ENCODE measurements around the gene ZNF169. TPM values are rescaled to one million over a fixed set of nuclear protein-coding genes. Genes with fewer than 3 reads are reported as not detected.
"Not testable (repeated sequence)": the region's sequence is repeated elsewhere in the genome, so short reads cannot be mapped to it uniquely, and the experiment has no call there.

ZNF169 gene
- total RNA-seq, 1 donor from 2014 or later: 9.0 TPM

DNA sequence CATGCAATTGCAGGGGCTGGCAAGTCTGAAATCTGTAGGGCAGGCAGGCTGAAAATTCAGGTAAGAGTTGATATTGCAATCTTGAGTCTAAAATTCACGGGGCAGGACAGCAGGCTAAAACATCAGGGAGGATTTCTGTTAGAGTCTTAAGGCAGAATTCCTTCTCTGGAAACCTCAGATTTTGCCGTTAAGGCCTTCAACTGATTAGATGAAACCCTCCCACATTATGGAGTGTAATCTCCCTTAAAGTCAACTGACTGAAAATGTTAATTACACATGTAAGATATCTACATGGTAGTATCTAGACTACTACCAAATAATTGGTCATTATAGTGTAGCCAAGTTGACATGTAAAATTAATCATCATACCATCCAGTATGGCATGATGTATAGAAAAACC, 3.1 kb upstream of the ZNF169 start:
- H3K27me3 Mint-ChIP-seq (ENCODE audit: low read depth): peaks cover 17% of the 10 kb centered on the region
- H3K27ac Mint-ChIP-seq: no peak overlapping the region
- no peak for DNase-seq (ENCODE audit: low spot score)
- peaks cover 3% of the 10 kb centered on the region for H3K36me3 Mint-ChIP-seq (ENCODE audit: low read depth)
- peaks cover 8% of the 10 kb centered on the region for H3K4me1 Mint-ChIP-seq (ENCODE audit: low read depth)
- H3K4me3 Mint-ChIP-seq (ENCODE audit: low read depth): no peak overlapping the region
- intact Hi-C loops (cut with micrococcal nuclease): no loop called here
- H3K9me3 Mint-ChIP-seq: no peaks in the 10 kb centered on the region

DNA sequence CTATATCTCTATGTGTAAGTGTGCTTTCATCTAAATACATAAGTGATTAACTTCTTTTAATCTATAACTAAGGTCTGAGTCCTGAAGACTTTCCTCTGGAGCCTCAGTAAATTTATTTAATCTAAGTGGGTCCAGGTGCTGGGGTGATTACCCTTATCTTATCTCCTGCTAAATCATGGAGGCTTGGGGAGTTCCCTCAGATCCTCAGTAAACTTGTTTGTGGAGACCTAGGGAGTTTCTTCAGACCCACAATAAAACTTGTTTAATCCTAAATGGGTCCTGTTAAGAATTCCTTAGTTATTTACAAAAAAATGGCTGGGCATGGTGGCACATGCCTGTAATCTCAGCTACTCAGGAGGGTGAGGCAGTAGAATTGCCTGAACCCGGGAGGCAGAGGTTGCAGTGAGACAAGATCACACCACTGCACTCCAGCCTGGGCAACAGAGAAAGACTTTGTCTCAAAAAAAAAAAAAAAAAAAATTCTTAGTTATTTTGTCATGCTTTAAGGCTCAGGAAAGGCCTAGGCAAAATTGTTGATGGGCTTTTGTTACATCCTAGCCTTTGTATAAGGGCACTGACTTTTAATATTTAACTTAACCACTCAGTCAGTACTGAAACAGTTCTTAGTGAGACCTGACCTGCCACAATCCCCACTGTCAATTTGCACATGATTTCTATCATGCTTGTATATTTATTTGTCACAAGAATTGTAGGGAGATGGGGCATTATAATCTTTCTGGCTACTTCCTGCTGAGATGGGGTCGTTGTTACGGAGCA, 6.7 kb downstream of the ZNF169 start:
- intact Hi-C loops (cut with micrococcal nuclease); H3K27ac Mint-ChIP-seq; DNase-seq (ENCODE audit: low spot score); H3K27me3 Mint-ChIP-seq (ENCODE audit: low read depth); H3K4me3 Mint-ChIP-seq (ENCODE audit: low read depth); H3K4me1 Mint-ChIP-seq (ENCODE audit: low read depth): not testable (repeated sequence)
- peaks cover 25% of the 10 kb centered on the region for H3K9me3 Mint-ChIP-seq
- peaks cover 57% of the 10 kb centered on the region for H3K36me3 Mint-ChIP-seq (ENCODE audit: low read depth)

DNA sequence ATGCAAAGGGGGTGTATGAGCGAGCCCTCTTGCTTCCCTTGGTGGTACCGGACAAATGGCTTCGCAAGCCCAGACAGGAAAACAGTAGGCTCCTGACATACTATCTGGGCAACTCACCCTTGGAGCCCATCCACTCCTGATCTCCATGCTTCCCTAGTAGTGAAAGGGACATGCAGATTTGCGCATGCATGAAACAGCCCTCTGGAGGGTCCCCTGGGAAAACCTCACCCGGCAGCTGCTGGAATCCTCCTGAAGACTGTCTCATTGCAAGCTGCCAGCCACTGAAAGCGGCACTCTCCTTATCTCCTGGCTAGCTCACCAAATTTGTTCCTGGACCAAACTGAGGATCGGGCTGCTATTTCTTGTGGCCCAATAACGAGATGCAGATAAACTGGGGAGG, 10.2 kb downstream of the ZNF169 start:
- intact Hi-C loops (cut with micrococcal nuclease): no loop called here

DNA sequence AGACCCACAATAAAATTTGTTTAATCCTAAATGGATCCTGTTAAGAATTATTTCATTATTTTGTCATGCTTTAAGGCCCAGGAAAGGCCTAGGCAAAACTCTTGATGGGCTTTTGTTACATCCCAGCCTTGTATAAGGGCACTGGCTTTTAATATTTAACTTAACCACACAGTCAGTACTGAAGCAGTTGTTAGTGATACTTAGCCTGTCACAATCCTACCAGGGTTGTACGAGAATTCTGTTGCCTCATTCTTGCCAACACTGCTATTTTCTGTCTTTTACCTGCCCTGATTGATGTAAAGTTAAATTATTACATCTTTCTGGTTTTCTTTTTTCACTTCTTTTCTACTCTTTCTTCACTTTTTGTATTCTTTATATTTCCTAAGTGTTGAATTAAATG, 10.9 kb downstream of the ZNF169 start:
- intact Hi-C loops (cut with micrococcal nuclease): no loop called here
- peaks cover 6% of the 10 kb centered on the region for H3K4me1 Mint-ChIP-seq (ENCODE audit: low read depth)
- H3K27me3 Mint-ChIP-seq (ENCODE audit: low read depth): no peaks in the 10 kb centered on the region
- H3K4me3 Mint-ChIP-seq (ENCODE audit: low read depth): no peak overlapping the region
- H3K27ac Mint-ChIP-seq: no peak overlapping the region
- no peak for DNase-seq (ENCODE audit: low spot score)
- H3K9me3 Mint-ChIP-seq: peaks cover 25% of the 10 kb centered on the region
- H3K36me3 Mint-ChIP-seq (ENCODE audit: low read depth): peaks cover 48% of the 10 kb centered on the region

More for the DNA sequence above, 10.2 kb downstream of the ZNF169 start:
- H3K27me3 Mint-ChIP-seq (ENCODE audit: low read depth): no peaks in the 10 kb centered on the region
- no peak for DNase-seq (ENCODE audit: low spot score)
- H3K36me3 Mint-ChIP-seq (ENCODE audit: low read depth): peaks cover 49% of the 10 kb centered on the region
- peaks cover 6% of the 10 kb centered on the region for H3K4me1 Mint-ChIP-seq (ENCODE audit: low read depth)
- H3K27ac Mint-ChIP-seq: no peak overlapping the region
- H3K9me3 Mint-ChIP-seq: peaks cover 25% of the 10 kb centered on the region
- no peak overlapping the region for H3K4me3 Mint-ChIP-seq (ENCODE audit: low read depth)

DNA sequence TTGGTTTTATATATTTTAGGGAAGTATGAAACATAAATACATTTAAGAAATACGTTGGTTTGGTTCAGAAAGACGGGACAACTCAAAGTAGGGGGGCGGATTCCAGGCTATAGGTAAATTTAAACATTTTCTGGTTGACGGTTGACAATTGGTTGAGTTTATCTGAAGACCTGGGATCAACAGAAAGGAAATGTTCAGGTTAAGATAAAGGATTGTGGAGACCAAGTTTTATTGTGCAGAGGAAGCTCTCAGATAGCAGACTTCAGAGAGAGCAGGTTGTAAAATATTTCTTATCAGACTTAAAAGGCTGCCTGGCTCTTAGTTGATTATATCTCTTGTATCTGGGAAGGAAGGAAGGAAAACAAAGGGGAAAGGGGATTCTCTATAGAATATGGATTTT, 17.9 kb downstream of the ZNF169 start:
- H3K27me3 Mint-ChIP-seq (ENCODE audit: low read depth); H3K4me3 Mint-ChIP-seq (ENCODE audit: low read depth); intact Hi-C loops (cut with micrococcal nuclease); DNase-seq (ENCODE audit: low spot score); H3K27ac Mint-ChIP-seq: not testable (repeated sequence)
- H3K36me3 Mint-ChIP-seq (ENCODE audit: low read depth): peaks cover 77% of the 10 kb centered on the region
- peaks cover 21% of the 10 kb centered on the region for H3K4me1 Mint-ChIP-seq (ENCODE audit: low read depth)
- H3K9me3 Mint-ChIP-seq: peaks cover 28% of the 10 kb centered on the region

DNA sequence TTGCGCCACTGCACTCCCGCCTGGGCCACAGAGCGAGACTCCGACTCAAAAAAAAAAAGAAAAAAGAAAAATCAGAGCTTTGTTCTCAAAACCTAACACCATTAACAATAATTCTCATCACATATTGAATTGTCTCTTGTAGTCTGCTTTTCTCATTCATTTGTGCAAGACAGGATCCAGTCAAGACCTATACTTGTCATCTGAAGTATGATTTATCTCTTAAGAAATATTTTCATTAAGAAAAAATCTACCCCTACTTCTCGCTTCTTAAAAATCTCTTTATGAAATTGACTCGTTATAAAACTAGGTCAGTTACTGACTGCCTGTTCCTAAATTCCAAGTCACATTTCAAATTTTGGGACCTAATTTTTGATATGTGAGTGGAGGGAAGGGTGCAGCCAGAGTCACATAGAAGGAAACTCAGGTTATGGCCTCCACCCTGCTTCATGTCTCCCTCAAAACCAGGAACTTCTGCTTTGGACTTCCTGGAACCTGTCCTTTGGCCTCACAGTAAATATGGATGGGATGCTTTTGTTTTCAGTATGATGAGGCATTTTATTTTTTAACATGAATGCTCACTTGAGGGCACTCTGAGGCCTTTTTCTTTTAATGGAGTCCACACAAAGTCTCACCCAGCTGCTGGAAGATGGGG, 18.9 kb downstream of the ZNF169 start:
- no peak for DNase-seq (ENCODE audit: low spot score)
- Mint-ChIP-seq H3K4me1 (ENCODE audit: low read depth) (peaks cover 15% of the 10 kb centered on the region), H3K4me3 (ENCODE audit: low read depth) (no peak overlapping the region)

DNA sequence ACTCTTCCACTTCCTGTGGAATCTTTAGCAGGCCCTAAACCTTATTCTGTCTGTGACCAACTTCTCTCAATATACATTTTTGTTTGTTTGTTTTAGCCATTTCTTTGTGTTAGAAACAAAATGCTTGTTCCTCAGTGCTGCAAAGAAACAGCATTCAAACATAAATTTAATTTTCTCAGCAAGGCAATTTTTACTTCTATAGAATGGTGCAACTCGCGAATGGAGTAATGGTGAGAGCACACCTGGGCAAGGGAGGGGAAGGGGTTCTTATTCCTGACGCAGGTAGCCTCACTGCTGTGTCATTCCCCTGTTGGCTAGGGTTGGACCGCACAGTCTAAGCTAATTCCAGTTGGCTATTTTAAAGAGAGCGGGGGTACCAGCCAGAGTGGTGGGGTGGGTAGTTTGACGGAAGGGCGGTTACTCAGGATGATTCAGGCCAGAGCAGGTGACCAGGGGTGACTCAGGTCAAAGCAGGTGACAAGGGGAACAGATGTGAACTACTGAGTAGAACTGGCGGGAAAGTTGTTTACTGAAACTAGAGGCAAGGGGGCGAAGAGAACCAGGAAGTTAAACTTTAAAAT, 21.4 kb downstream of the ZNF169 start:
- H3K27me3 Mint-ChIP-seq (ENCODE audit: low read depth): no peaks in the 10 kb centered on the region

More for the DNA sequence above, 18.9 kb downstream of the ZNF169 start:
- peaks cover 78% of the 10 kb centered on the region for H3K36me3 Mint-ChIP-seq (ENCODE audit: low read depth)
- no peak overlapping the region for H3K27ac Mint-ChIP-seq
- no peaks in the 10 kb centered on the region for H3K27me3 Mint-ChIP-seq (ENCODE audit: low read depth)
- peaks cover 28% of the 10 kb centered on the region for H3K9me3 Mint-ChIP-seq
- intact Hi-C loops (cut with micrococcal nuclease): no loop called here

DNA sequence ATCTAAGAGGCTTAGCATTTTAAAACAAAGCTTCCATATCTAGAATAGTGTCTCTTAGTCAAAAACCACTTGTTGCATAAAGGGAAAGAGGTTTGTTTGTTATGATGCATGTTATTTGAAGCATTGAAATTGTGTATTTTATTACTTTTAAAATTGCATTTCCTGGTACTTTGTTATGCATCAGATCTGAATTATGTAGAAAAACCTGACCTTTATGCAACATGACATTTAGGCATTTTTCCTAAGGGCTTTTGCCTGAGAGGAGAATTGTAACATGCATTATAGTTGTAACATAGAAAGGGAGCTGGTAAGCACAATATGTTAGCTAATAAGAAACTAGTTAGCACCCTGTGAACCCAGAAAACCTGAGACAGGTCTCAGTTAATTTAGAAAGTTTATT, 22.0 kb downstream of the ZNF169 start:
- H3K9me3 Mint-ChIP-seq: peaks cover 28% of the 10 kb centered on the region
- H3K27me3 Mint-ChIP-seq (ENCODE audit: low read depth): no peaks in the 10 kb centered on the region
- peaks cover 68% of the 10 kb centered on the region for H3K36me3 Mint-ChIP-seq (ENCODE audit: low read depth)
- no peak overlapping the region for H3K4me3 Mint-ChIP-seq (ENCODE audit: low read depth)
- DNase-seq (ENCODE audit: low spot score): no peak
- intact Hi-C loops (cut with micrococcal nuclease): no loop called here
- H3K27ac Mint-ChIP-seq: no peak overlapping the region
- peaks cover 15% of the 10 kb centered on the region for H3K4me1 Mint-ChIP-seq (ENCODE audit: low read depth)

More for the DNA sequence above, 21.4 kb downstream of the ZNF169 start:
- H3K4me3 Mint-ChIP-seq (ENCODE audit: low read depth): no peak overlapping the region
- peaks cover 28% of the 10 kb centered on the region for H3K9me3 Mint-ChIP-seq
- H3K4me1 Mint-ChIP-seq (ENCODE audit: low read depth): peaks cover 15% of the 10 kb centered on the region
- intact Hi-C loops (cut with micrococcal nuclease): no loop called here
- no peak for DNase-seq (ENCODE audit: low spot score)
- H3K36me3 Mint-ChIP-seq (ENCODE audit: low read depth): peaks cover 70% of the 10 kb centered on the region
- H3K27ac Mint-ChIP-seq: no peak overlapping the region

DNA sequence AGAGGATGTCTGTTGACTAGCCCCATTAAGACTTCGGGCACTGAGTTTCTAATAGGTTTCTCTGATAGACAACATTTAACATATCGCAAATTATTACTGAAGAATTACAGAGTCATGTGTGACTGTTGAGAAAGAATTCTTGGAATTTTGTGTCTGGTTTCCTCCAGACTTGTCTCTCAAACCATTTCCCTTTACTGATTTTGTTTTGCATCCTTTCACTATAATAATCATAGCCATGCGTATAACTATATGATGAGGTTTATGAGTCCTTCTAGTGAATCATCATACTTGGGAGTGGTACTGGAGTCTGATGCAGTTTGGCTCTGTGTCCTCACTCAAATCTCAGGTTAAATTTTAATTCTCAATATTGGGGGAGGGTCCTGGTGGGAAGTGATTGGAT, 27.0 kb downstream of the ZNF169 start:
- no peak overlapping the region for H3K27ac Mint-ChIP-seq
- peaks cover 55% of the 10 kb centered on the region for H3K36me3 Mint-ChIP-seq (ENCODE audit: low read depth)
- no peaks in the 10 kb centered on the region for H3K27me3 Mint-ChIP-seq (ENCODE audit: low read depth)
- intact Hi-C loops (cut with micrococcal nuclease): no loop called here
- peaks cover under 1% of the 10 kb centered on the region for H3K9me3 Mint-ChIP-seq
- DNase-seq (ENCODE audit: low spot score): no peak
- H3K4me1 Mint-ChIP-seq (ENCODE audit: low read depth): no peaks in the 10 kb centered on the region
- H3K4me3 Mint-ChIP-seq (ENCODE audit: low read depth): no peak overlapping the region

DNA sequence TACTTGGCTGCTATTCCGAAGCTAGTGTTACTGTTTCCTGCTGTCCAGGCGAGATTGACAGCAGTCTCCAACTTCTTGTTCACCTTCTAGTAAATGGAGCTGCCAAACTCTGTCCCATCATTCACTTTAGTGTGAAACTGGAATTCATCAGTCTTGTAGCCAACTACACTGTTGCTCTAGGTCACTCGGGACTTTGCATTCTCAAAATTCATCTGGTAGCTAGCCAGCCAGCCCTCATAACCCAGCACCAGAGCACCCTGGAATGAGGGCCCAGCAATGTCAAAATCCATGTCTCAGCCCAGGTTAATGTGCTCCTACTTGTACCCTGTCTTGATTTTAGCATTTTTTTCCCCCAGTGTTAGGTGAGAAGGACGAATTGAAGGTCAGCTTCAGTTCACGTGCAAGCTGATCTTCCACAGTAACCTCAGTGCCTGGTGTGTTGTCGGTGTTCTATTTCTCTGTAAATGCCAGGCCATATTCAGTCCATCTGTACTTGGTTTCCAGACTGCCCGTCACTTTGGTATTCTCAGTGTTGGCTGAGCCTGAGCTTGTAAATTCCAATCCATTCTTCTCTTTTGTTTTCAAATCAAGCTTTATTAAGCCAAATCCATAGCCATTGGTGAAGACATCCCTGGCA, 28.9 kb downstream of the ZNF169 start:
- Mint-ChIP-seq H3K4me3 (ENCODE audit: low read depth) (no peak overlapping the region), H3K36me3 (ENCODE audit: low read depth) (peaks cover 53% of the 10 kb centered on the region), H3K9me3 (peaks cover 4% of the 10 kb centered on the region), H3K27ac (no peak overlapping the region), H3K4me1 (ENCODE audit: low read depth) (no peaks in the 10 kb centered on the region), H3K27me3 (ENCODE audit: low read depth) (no peaks in the 10 kb centered on the region)
- intact Hi-C loops (cut with micrococcal nuclease): no loop called here
- DNase-seq (ENCODE audit: low spot score): no peak

DNA sequence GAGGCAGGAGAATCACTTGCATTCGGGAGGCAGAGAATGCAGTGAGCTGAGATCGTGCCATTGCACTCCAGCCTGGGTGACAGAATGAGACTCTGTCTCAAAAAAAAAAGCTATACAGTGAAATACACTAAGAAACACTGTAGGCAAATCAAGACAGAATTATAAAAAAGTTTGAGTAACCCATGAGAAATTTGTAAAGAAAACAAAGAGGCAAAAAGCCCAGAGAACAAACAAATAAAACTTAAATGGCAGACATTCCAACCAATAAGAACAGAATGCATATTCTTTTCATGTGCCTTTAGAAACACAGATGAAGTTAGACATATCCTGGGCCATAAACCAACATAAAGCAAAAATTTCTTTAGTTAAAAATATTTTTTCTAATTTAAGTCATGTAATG, 30.6 kb downstream of the ZNF169 start:
- DNase-seq (ENCODE audit: low spot score): no peak
- H3K4me3 Mint-ChIP-seq (ENCODE audit: low read depth): no peak overlapping the region
- no peak overlapping the region for H3K27ac Mint-ChIP-seq
- intact Hi-C loops (cut with micrococcal nuclease): no loop called here
- peaks cover 4% of the 10 kb centered on the region for H3K9me3 Mint-ChIP-seq
- peaks cover 59% of the 10 kb centered on the region for H3K36me3 Mint-ChIP-seq (ENCODE audit: low read depth)
- no peaks in the 10 kb centered on the region for H3K4me1 Mint-ChIP-seq (ENCODE audit: low read depth)
- no peaks in the 10 kb centered on the region for H3K27me3 Mint-ChIP-seq (ENCODE audit: low read depth)

DNA sequence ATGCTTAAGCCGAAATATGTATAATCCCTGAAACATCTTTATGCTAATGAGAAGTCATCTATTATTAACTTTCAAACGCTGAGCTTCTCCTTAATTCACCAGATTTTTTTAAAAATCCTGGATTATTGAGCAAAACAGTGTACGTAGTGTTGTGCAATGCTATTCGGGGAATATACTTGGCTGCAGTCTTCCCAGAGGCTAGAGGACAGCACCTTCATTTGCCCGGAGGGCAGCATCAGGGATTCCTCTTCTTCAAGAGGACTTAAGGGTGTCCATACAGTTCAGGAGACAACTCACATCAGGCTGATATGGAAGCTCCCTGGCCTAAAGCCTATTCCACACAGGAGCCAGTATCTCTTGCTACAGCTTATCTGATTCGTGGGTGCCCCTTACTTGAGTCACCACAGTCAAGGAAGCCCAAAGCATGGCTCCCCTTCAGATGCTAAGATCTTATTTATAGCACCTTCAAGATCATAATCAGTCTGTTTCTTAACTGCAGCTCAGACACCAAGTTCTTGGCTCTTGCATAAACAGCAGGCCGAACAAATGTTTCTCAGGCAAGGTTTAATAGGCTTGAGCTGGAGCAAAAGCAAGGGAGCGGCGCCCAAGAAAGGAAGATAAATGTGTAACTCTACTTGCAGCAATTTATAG, 40.0 kb downstream of the ZNF169 start:
- Mint-ChIP-seq H3K36me3 (ENCODE audit: low read depth) (peaks cover 18% of the 10 kb centered on the region), H3K27me3 (ENCODE audit: low read depth) (no peaks in the 10 kb centered on the region), H3K4me1 (ENCODE audit: low read depth) (peaks cover 16% of the 10 kb centered on the region), H3K4me3 (ENCODE audit: low read depth) (no peak overlapping the region), H3K27ac (no peak overlapping the region), H3K9me3 (no peaks in the 10 kb centered on the region)
- intact Hi-C loops (cut with micrococcal nuclease): no loop called here
- DNase-seq (ENCODE audit: low spot score): no peak
